ENCODE results near the gene DCTD. TPM values are rescaled to one million over a fixed set of nuclear protein-coding genes. Genes with fewer than 3 reads are reported as not detected.

The DCTD gene
- total RNA-seq, 4 donors from 2014 or later, result 35.8 to 69.4 (median 60.1) TPM

DNA sequence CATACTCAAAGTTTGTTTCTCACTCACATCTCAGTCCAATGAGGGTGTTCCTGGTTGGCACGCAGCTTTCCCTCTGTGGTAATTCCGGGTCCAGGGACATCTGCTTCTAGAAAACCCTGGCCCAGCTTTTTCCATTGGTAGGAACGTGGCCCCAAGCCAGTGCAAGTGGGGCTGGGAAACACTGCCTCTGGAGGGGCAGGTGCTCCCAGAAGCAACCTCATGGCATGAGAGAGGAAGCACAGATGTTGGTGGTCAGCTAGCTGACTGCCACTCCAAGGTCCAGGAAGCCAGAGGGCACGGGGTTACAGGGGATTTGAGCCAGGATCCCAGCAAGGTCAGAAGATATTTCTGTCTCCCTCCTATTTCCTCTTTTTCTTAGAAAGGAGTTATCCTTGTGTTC, 47.5 kb downstream of the DCTD start:
- Histone ChIP-seq H3K9me3 (no peaks in the 10 kb centered on the region), H3K36me3 (peaks cover 0 to 10% of the 10 kb centered on the region in 2 donors), H3K27me3 (no peaks in the 10 kb centered on the region), H3K27ac (no peak overlapping the region), H3K4me3 (no peak overlapping the region), H3K4me1 (no peaks in the 10 kb centered on the region)
- TF ChIP-seq EP300 (IDR thresholded peaks at IDR 0.05) (no peak), POLR2A (IDR thresholded peaks at IDR 0.05) (no peak), POLR2AphosphoS5 (IDR thresholded peaks at IDR 0.05) (no peak)
- TF ChIP-seq, protein P1, sequence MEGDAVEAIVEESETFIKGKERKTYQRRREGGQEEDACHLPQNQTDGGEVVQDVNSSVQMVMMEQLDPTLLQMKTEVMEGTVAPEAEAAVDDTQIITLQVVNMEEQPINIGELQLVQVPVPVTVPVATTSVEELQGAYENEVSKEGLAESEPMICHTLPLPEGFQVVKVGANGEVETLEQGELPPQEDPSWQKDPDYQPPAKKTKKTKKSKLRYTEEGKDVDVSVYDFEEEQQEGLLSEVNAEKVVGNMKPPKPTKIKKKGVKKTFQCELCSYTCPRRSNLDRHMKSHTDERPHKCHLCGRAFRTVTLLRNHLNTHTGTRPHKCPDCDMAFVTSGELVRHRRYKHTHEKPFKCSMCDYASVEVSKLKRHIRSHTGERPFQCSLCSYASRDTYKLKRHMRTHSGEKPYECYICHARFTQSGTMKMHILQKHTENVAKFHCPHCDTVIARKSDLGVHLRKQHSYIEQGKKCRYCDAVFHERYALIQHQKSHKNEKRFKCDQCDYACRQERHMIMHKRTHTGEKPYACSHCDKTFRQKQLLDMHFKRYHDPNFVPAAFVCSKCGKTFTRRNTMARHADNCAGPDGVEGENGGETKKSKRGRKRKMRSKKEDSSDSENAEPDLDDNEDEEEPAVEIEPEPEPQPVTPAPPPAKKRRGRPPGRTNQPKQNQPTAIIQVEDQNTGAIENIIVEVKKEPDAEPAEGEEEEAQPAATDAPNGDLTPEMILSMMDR (IDR thresholded peaks at IDR 0.05), result no peak
- ATAC-seq, result no peak
- WGBS, 2 donors (ENCODE audit: low coverage in 1 of 2), result 62 to 80% methylated on average over 2 to 3 of the region's 4 CpGs

DNA sequence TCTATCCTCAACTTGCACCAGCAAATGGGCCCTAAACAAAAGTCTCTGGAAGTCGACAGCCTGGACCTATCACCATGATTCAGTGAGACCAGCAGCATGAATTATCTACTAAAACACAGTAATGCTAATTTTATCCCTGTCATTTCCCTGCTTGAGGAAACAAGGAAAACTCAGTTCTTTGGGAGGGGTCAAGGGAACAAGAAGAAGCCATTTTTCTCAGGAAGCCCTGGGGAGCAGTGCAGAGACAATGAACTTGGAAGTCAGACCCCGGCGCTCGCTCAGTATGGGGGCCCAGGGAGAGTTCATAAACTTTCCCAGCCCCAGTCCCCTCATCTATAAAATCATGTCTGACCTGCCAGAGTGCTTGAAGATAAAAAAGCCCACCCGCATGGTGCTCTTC, 50.4 kb downstream of the DCTD start:
- Histone ChIP-seq H3K4me3 (no peak overlapping the region), H3K9me3 (no peaks in the 10 kb centered on the region), H3K36me3 (no peaks in the 10 kb centered on the region), H3K27ac (no peak overlapping the region), H3K27me3 (no peaks in the 10 kb centered on the region), H3K4me1 (no peaks in the 10 kb centered on the region)
- TF ChIP-seq, protein P1 (IDR thresholded peaks at IDR 0.05), result no peak
- TF ChIP-seq EP300 (IDR thresholded peaks at IDR 0.05), result no peak
- no peak for TF ChIP-seq POLR2AphosphoS5 (IDR thresholded peaks at IDR 0.05)
- TF ChIP-seq POLR2A (IDR thresholded peaks at IDR 0.05), result no peak
- no peak for ATAC-seq
- 40 to 67% methylated on average over 3 to 4 of the region's 5 CpGs for WGBS, 2 donors (ENCODE audit: low coverage in 1 of 2)

DNA sequence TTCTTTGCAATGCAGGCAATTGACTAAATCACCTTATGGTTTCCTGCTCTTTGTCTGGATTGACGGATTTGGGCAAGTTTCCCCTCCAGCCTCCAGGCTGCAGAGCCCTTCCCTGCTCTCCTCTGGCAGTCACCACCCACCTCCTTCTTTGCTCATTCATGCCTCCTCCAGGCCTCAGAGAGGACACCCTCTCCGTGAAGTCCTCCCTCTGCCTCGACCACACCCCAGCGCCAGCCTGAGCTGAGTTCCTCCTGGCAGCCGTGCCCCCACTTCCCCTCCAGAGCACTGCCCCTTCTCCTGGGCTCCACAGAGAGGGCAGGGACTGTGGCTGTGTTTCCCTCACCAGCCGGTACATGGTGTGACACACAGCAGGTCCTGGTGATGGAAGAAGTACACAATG, 53.7 kb downstream of the DCTD start:
- Histone ChIP-seq H3K9me3 (peaks cover 0 to 10% (median 0%) of the 10 kb centered on the region in 3 donors), H3K36me3 (no peaks in the 10 kb centered on the region), H3K4me3 (no peak overlapping the region), H3K27ac (no peak overlapping the region), H3K27me3 (no peaks in the 10 kb centered on the region), H3K4me1 (no peaks in the 10 kb centered on the region)
- TF ChIP-seq POLR2AphosphoS5 (IDR thresholded peaks at IDR 0.05), result no peak
- no peak for TF ChIP-seq EP300 (IDR thresholded peaks at IDR 0.05)
- TF ChIP-seq POLR2A (IDR thresholded peaks at IDR 0.05), result no peak
- TF ChIP-seq, protein P1 (IDR thresholded peaks at IDR 0.05), result no peak
- no peak for ATAC-seq
- WGBS, 2 donors (ENCODE audit: low coverage in 1 of 2), result 71% methylated on average over 2 of the region's 6 CpGs; no CpG with 5 or more reads in 1 of the 2 donors

DNA sequence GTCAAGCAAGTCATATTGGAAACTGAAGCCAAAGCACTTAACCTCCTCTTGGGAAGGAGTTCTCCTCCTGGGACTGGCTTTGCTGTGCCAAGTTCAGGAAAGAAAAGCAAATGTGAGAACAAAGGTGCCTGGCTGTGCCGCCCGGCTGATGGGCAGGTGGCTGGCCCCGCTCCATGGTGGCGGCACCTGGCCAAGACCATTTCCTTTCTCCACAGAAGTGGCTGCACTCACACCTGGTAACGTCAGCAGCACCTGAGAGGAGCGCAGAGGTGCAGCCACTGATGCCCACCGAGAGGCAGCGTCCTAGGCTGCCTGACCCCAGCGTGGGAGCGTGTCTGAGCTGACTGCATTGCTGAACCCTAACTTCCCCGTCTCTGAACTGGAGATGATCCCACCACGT, 54.3 kb downstream of the DCTD start:
- H3K36me3 ChIP-seq, result no peaks in the 10 kb centered on the region
- no peak for ATAC-seq
- H3K9me3 ChIP-seq, result peaks cover 0 to 10% (median 0%) of the 10 kb centered on the region in 3 donors
- H3K27me3 ChIP-seq, result no peaks in the 10 kb centered on the region
- no peak overlapping the region for H3K4me3 ChIP-seq
- H3K4me1 ChIP-seq, result no peaks in the 10 kb centered on the region
- H3K27ac ChIP-seq, result no peak overlapping the region
- 81% methylated on average over 2 of the region's 12 CpGs; no CpG with 5 or more reads in 1 of the 2 donors for WGBS, 2 donors (ENCODE audit: low coverage in 1 of 2)
- TF ChIP-seq POLR2A (IDR thresholded peaks at IDR 0.05) (no peak), POLR2AphosphoS5 (IDR thresholded peaks at IDR 0.05) (no peak), EP300 (IDR thresholded peaks at IDR 0.05) (no peak)
- TF ChIP-seq, protein P1 (IDR thresholded peaks at IDR 0.05), result no peak

DNA sequence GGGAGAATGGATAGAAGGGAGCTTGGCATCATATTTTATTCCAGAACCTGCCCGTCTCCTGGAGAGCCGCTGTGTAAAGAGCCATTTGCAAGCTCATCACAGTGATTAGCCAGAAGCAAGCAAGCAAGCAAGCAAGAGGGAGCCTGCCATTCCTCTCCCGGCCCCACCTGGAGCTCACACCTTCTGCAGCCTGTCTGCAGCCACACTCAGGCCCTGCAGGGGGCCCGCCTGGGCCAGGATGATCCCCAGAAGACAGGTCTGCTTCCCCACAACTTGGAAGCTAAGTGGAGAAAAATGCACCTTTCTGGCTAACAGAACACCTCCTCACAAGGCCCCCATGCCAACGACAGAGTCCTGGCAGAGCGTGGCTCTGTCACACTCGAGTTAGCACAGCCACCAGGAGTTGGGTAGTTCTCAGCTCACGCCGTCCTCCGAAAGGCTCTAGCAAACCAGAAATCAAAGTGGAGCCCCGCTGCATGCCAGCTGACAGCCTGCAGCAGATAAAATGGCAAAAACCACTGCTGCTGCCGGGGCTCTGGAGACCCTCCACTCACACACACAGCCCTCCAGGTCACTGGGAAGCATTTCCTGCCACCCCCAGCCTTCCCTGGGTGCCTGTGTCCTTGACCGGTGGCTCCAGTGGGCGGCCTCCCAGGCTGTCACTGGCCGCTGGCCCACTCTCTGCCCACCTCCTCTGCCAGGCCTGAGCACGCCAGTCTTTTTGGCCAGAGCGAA, 54.9 kb downstream of the DCTD start:
- no peaks in the 10 kb centered on the region for H3K36me3 ChIP-seq
- no peak for ATAC-seq
- no peak overlapping the region for H3K27ac ChIP-seq
- H3K27me3 ChIP-seq, result no peaks in the 10 kb centered on the region
- TF ChIP-seq EP300 (IDR thresholded peaks at IDR 0.05) (no peak), POLR2A (IDR thresholded peaks at IDR 0.05) (no peak), POLR2AphosphoS5 (IDR thresholded peaks at IDR 0.05) (no peak)
- TF ChIP-seq, protein P1 (IDR thresholded peaks at IDR 0.05), result no peak
- peaks cover 0 to 10% (median 0%) of the 10 kb centered on the region in 3 donors for H3K9me3 ChIP-seq
- no peaks in the 10 kb centered on the region for H3K4me1 ChIP-seq
- WGBS, 2 donors (ENCODE audit: low coverage in 1 of 2), result 94 to 100% methylated on average over 1 to 3 of the region's 17 CpGs
- no peak overlapping the region for H3K4me3 ChIP-seq

Measured in gastroesophageal sphincter (tissue), 4 donors.